ENCODE data around the gene IMPG2.

- TF ChIP-seq CTCF (optimal IDR thresholded peaks at IDR 0.05 in 1 of 3, IDR thresholded peaks at IDR 0.05 in 1 of 3, conservative IDR thresholded peaks at IDR 0.05 in 1 of 3; ENCODE audit: extremely low read depth in 1 of 3, insufficient read depth in 2 of 3, low read length in 3 of 3) (no peak), EZH2 (IDR thresholded peaks at IDR 0.05; ENCODE audit: low read length) (no peak)
Observed at GRCh38 chr3:101362406-101362805, 42.0 kb upstream of the IMPG2 start.
